NB4 (cell line): ENCODE data around the gene KIAA1549.
"Not testable (repeated sequence)": the region's sequence is repeated elsewhere in the genome, so short reads cannot be mapped to it uniquely, and the experiment has no call there.

Source experiments
- DNase-seq: peaks from one replicate; pipeline ENCODE4 v3.0.0; 2010; ENCODE audit warnings: low read depth
- H3K4me3 ChIP-seq: one replicate; pipeline ENCODE4 v1.5.1; 2011; ENCODE audit warnings: mild to moderate bottlenecking, low read depth, low read length, moderate library complexity
- MYC ChIP-seq: IDR thresholded peaks from 2 replicates; pipeline ENCODE4 v1.6.1; 2011; ENCODE audit warnings: low read depth, low read length
- POLR2A ChIP-seq: IDR thresholded peaks from 2 replicates; pipeline ENCODE4 v1.6.1; 2011; ENCODE audit warnings: mild to moderate bottlenecking; ENCODE audit not compliant: insufficient read length; ENCODE audit errors: extremely low read depth
- TF ChIP-seq, protein P1 (sequence below): IDR thresholded peaks from 2 replicates; pipeline ENCODE4 v1.6.1; 2011; ENCODE audit warnings: low read depth, low read length
- TF ChIP-seq, protein P2 (sequence below): IDR thresholded peaks from one replicate; pipeline ENCODE4 v1.5.1; 2012; ENCODE audit warnings: low read depth, low read length

KIAA1549 gene

DNA sequence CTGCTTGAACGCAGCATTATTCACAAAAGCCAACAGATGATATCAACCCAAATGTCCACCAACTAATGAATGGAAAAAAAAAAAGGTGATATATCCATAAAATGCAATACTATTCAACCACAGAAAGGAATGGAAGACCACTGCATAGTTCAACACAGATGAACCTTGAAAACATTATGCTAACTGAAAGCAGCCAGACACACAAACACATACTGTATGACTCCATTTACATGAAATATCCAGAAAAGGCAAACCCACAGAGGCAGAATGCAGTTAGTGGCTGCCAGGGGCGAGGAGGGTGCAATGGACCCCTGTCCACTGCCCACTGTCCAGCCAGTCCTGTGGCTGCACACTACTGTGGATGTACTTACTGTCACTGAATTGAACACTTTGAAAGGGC, 36.6 kb downstream of the KIAA1549 start:
- DNase-seq: no peak
- no peak for TF ChIP-seq MYC
- TF ChIP-seq, protein P1, sequence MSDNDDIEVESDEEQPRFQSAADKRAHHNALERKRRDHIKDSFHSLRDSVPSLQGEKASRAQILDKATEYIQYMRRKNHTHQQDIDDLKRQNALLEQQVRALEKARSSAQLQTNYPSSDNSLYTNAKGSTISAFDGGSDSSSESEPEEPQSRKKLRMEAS: no peak
- TF ChIP-seq, protein P2, sequence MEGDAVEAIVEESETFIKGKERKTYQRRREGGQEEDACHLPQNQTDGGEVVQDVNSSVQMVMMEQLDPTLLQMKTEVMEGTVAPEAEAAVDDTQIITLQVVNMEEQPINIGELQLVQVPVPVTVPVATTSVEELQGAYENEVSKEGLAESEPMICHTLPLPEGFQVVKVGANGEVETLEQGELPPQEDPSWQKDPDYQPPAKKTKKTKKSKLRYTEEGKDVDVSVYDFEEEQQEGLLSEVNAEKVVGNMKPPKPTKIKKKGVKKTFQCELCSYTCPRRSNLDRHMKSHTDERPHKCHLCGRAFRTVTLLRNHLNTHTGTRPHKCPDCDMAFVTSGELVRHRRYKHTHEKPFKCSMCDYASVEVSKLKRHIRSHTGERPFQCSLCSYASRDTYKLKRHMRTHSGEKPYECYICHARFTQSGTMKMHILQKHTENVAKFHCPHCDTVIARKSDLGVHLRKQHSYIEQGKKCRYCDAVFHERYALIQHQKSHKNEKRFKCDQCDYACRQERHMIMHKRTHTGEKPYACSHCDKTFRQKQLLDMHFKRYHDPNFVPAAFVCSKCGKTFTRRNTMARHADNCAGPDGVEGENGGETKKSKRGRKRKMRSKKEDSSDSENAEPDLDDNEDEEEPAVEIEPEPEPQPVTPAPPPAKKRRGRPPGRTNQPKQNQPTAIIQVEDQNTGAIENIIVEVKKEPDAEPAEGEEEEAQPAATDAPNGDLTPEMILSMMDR: no peak
- TF ChIP-seq POLR2A: no peak
- H3K4me3 ChIP-seq: no peak overlapping the region

DNA sequence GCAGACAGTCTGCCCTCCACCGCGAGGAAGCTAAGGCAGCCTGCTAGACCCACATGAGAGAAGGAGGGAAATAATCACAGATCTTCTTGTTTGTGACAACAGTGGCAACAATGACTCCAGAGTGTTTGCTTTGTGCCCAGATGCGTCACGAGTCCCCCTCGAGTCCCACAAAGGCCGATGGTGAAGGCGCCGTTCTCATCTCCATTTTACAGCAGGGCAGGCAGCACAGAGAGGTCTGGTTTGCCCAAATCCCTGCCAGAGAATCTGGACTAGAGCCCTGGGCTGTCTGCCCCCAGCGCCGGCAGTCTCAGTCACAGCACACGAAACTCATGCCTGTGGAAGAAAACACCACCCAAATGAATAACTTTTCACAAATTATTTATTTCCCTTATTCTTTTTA, 38.1 kb downstream of the KIAA1549 start:
- no peak overlapping the region for H3K4me3 ChIP-seq
- TF ChIP-seq MYC (no peak), POLR2A (no peak)
- TF ChIP-seq, protein P2: no peak
- TF ChIP-seq, protein P1: no peak
- DNase-seq: no peak

DNA sequence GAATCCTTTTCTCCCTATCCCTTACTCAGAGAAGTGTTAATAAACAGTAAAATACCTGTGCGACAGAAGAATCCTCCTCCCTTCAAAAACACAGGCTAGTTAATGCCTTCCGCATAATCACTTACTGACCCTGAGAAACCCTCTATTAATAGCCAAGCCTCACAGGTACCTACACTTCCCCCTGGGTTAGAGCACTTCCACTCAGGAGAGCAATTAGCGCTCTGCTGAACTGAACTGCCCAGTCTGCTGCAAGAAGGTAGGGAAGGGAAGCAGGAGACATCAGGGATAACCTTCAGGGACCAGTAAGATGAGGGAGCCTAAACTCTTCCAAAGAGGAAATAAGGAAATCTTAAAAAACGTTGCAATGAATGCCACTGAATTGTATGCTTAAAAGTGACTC, 39.6 kb downstream of the KIAA1549 start:
- no peak for TF ChIP-seq POLR2A
- TF ChIP-seq, protein P2: no peak
- TF ChIP-seq, protein P1: no peak
- TF ChIP-seq MYC: no peak
- DNase-seq: no peak
- H3K4me3 ChIP-seq: no peak overlapping the region

DNA sequence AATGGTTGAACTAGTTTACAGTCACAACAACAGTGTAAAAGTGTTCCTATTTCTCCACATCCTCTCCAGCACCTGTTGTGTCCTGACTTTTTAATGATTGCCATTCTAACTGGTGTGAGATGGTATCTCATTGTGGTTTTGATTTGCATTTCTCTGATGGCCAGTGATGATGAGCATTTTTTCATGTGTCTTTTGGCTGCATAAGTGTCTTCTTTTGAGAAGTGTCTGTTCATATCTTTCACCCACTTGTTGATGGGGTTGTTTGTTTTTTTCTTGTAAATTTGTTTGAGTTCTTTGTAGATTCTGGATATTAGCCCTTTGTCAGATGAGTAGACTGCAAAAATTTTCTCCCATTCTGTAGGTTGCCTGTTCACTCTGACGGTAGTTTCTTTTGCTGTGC, 40.6 kb downstream of the KIAA1549 start:
- DNase-seq, H3K4me3 ChIP-seq: not testable (repeated sequence)

DNA sequence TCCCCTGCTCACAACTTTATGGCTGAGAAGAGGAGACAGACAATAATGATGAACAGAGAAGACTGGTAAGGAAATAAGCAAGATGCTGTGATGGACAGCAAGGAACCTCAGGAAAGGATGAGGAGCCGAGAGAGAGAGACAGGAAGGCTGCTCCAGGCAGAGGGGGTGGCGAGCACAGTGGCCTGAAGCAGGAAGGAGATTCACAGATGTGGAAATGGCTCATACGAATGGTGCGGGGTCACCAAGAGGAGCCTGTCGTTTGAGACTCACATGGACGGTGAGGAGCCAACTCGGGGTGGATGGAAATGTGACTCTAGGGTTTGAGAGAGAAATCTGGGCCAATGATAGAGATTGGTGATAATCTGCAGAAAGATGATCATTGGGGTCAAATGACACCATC, 43.7 kb downstream of the KIAA1549 start:
- no peak for DNase-seq
- no peak overlapping the region for H3K4me3 ChIP-seq
- TF ChIP-seq POLR2A (no peak), MYC (no peak)
- TF ChIP-seq, protein P2: no peak
- TF ChIP-seq, protein P1: no peak

DNA sequence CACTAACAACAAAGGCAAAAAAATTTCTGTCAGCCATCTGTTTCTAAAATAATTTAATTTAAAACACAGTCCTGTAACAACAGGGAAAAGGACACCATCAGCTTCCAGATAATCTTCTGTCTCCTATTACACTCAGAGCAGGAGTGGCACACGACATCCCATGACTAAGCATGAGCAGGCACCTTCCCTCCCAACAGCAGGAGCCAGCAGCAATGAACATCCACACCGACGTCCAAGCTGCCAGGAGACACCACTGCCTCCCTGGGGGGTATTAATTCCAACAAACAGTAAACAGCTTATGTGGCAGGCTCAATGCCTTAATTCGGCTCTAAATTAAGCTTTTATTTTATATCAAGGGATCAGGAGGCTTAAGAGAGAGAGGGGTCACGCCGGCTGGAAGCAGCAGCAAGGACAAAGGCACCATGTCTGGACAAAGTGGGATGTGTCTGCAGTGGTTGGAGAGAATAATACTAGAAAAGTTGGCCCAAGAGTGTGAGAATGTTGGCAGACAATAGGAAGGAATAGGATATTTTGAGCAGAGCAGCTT, 45.7 kb downstream of the KIAA1549 start:
- no peak overlapping the region for H3K4me3 ChIP-seq
- TF ChIP-seq, protein P2: no peak
- TF ChIP-seq POLR2A: no peak
- TF ChIP-seq, protein P1: no peak
- no peak for TF ChIP-seq MYC
- peak; percentile 58 for DNase-seq
